ENCODE results near the gene CGB1. TPM values are rescaled to one million over a fixed set of nuclear protein-coding genes. Genes with fewer than 3 reads are reported as not detected.

Gene CGB1
- total and polyA plus RNA-seq, 2 of the 13 experiments (the other 11 are each of a cell fraction or from before 2014, with no cell fraction given) = not detected

- in situ Hi-C loops (cut with HindIII; ENCODE audit: extremely low pct_ligation_motif_present, low pct_unique_long_range_greater_than_20kb) (no loop called here), intact Hi-C loops (cut with micrococcal nuclease; ENCODE audit: unreplicated experiment) (no loop called here)
- no peak for DNase-seq (ENCODE audit: low spot score)
- Histone ChIP-seq H2AFZ (ENCODE audit: low read length) (no peak overlapping the region), H3K9me3 (ENCODE audit: low read length) (no peaks in the 10 kb centered on the region), H3K4me1 (ENCODE audit: insufficient read depth, low read length) (no peaks in the 10 kb centered on the region), H3K27me3 (ENCODE audit: control insufficient read depth in 1 of 2, insufficient read depth in 2 of 2, low read length in 2 of 2) (no peaks in the 10 kb centered on the region), H3K79me2 (ENCODE audit: insufficient read depth, low read length) (no peaks in the 10 kb centered on the region), H3K4me2 (ENCODE audit: low read depth, low read length) (no peak overlapping the region), H3K36me3 (replicated peaks in 1 of 2; ENCODE audit: control insufficient read depth in 1 of 2, insufficient read depth in 2 of 2, low read length in 2 of 2) (peaks cover 21 to 67% of the 10 kb centered on the region in 2 experiments), H4K20me1 (ENCODE audit: insufficient read depth, low read length) (no peaks in the 10 kb centered on the region), H3K27ac (ENCODE audit: extremely low read length, insufficient read depth, low read length) (no peak overlapping the region), H3K9ac (ENCODE audit: insufficient read depth, low read depth, low read length) (no peak overlapping the region), H3K4me3 (replicated peaks in 1 of 3; ENCODE audit: insufficient read depth in 1 of 3, low read depth in 2 of 3, low read length in 3 of 3) (no peak overlapping the region)
- no TSS peak for BruUV-seq (replicated peaks)
- FAIRE-seq = no peak
- ATAC-seq = no peak
- 97% methylated on average over 17 of the region's 18 CpGs for WGBS (ENCODE audit: low lambda C conversion rate)
- ChIA-PET CTCF (ENCODE audit: low intra/inter-chr PET ratio, low total read pairs) (no interaction called here), POLR2A (no interaction called here)
- TF ChIP-seq FOSL1 (CRISPR knock-in tag; IDR thresholded peaks at IDR 0.05; ENCODE audit: borderline replicate concordance) = no peak
- no peak for TF ChIP-seq ZMYM3 (CRISPR knock-in tag; IDR thresholded peaks at IDR 0.05)
- TF ChIP-seq RFX3 (CRISPR knock-in tag; IDR thresholded peaks at IDR 0.05) = no peak
- no peak for TF ChIP-seq BCL3 (CRISPR knock-in tag; IDR thresholded peaks at IDR 0.05)
- TF ChIP-seq SOX13 (IDR thresholded peaks at IDR 0.05) = no peak
- TF ChIP-seq SOX13 (CRISPR knock-in tag; conservative IDR thresholded peaks at IDR 0.05 in 1 of 2, IDR thresholded peaks at IDR 0.05 in 1 of 2) = no peak
- TF ChIP-seq ZNF543 (CRISPR knock-in tag; IDR thresholded peaks at IDR 0.05) = no peak
- TF ChIP-seq DMTF1 (CRISPR knock-in tag; IDR thresholded peaks at IDR 0.05) = no peak
- TF ChIP-seq ZNF256 (CRISPR knock-in tag; conservative IDR thresholded peaks at IDR 0.05) = no peak
- no peak for TF ChIP-seq ZBTB49 (CRISPR knock-in tag; IDR thresholded peaks at IDR 0.05; ENCODE audit: borderline replicate concordance)
- no peak for TF ChIP-seq ZNF776 (CRISPR knock-in tag; IDR thresholded peaks at IDR 0.05)
- TF ChIP-seq ZNF383 (CRISPR knock-in tag; IDR thresholded peaks at IDR 0.05; ENCODE audit: borderline replicate concordance) = no peak
- TF ChIP-seq AKAP8 (CRISPR knock-in tag; IDR thresholded peaks at IDR 0.05) = no peak
- no peak for TF ChIP-seq MTF2 (CRISPR knock-in tag; IDR thresholded peaks at IDR 0.05; ENCODE audit: borderline replicate concordance)
- TF ChIP-seq ZNF749 (CRISPR knock-in tag; IDR thresholded peaks at IDR 0.05; ENCODE audit: borderline replicate concordance) = no peak
- no peak for TF ChIP-seq ELK4 (CRISPR knock-in tag; IDR thresholded peaks at IDR 0.05; ENCODE audit: borderline replicate concordance)
- TF ChIP-seq ZNF775 (CRISPR knock-in tag; IDR thresholded peaks at IDR 0.05; ENCODE audit: borderline replicate concordance) = no peak
- no peak for TF ChIP-seq BRD4 (CRISPR knock-in tag; IDR thresholded peaks at IDR 0.05)
- no peak for TF ChIP-seq HNRNPLL (IDR thresholded peaks at IDR 0.05; ENCODE audit: low read depth, low read length, poor library complexity, severe bottlenecking)
Measured at GRCh38 chr19:49009828-49010227, 26.9 kb downstream of the CGB1 start.
